Activated CD4-positive, alpha-beta T cell treated with anti-CD3 and anti-CD28 coated beads for 4 hours (primary cell): ENCODE data around the gene KCNK6.

Source experiments
- DNase-seq, 2 donors: peaks; one replicate each; pipeline ENCODE4 v3.0.0-alpha.2; 2020

The KCNK6 gene

GRCh38 chr19:38319421-38320258, at the start of gene KCNK6:
Gene KCNK6 (plus strand): TSS chr19:38319845. CDS start chr19:38319951, 106 bp downstream.
- DNase-seq = peak; percentile 43 to 61

- DNase-seq = no peak
Observed at GRCh38 chr19:38270587-38271167, 49.0 kb upstream of the KCNK6 start.

GRCh38 chr19:38273499-38273898, 46.1 kb upstream of the KCNK6 start:
- no peak for DNase-seq

GRCh38 chr19:38274739-38275138, 44.9 kb upstream of the KCNK6 start:
- DNase-seq = no peak

- no peak for DNase-seq
Observed at GRCh38 chr19:38276942-38277517, 42.6 kb upstream of the KCNK6 start.

- DNase-seq = no peak
Observed at GRCh38 chr19:38277549-38277948, 42.1 kb upstream of the KCNK6 start.

- no peak for DNase-seq
Observed at GRCh38 chr19:38277969-38278680, 41.5 kb upstream of the KCNK6 start.

- DNase-seq = no peak
Observed at GRCh38 chr19:38278751-38279150, 40.9 kb upstream of the KCNK6 start.

- DNase-seq = no peak
Observed at GRCh38 chr19:38280030-38280921, 39.4 kb upstream of the KCNK6 start.

GRCh38 chr19:38281811-38282566, 37.7 kb upstream of the KCNK6 start:
- DNase-seq = no peak

- DNase-seq = no peak
Observed at GRCh38 chr19:38283271-38283670, 36.4 kb upstream of the KCNK6 start.

- DNase-seq = no peak
Observed at GRCh38 chr19:38284422-38284821, 35.2 kb upstream of the KCNK6 start.

- no peak for DNase-seq
Observed at GRCh38 chr19:38285567-38285966, 34.1 kb upstream of the KCNK6 start.

- DNase-seq = no peak
Observed at GRCh38 chr19:38287604-38288003, 32.0 kb upstream of the KCNK6 start.

- DNase-seq = no peak
Observed at GRCh38 chr19:38288123-38288855, 31.4 kb upstream of the KCNK6 start.

GRCh38 chr19:38289955-38290354, 29.7 kb upstream of the KCNK6 start:
- DNase-seq = no peak

GRCh38 chr19:38290631-38291147, 29.0 kb upstream of the KCNK6 start:
- DNase-seq = no peak

GRCh38 chr19:38291855-38292254, 27.8 kb upstream of the KCNK6 start:
- no peak for DNase-seq

- DNase-seq = no peak
Observed at GRCh38 chr19:38293281-38293680, 26.4 kb upstream of the KCNK6 start.

GRCh38 chr19:38294090-38294489, 25.6 kb upstream of the KCNK6 start:
- DNase-seq = no peak
